Stimulated activated CD8-positive, alpha-beta memory T cell treated with anti-CD3 and anti-CD28 coated beads, Interleukin-7, amount 100 ng/mL, for 24 hours (primary cell): ENCODE results near the gene FLNA.
"Not testable (repeated sequence)": the region's sequence is repeated elsewhere in the genome, so short reads cannot be mapped to it uniquely, and the experiment has no call there.

ENCODE experiments used
- DNase-seq: peaks from one replicate; pipeline ENCODE4 v3.0.0-alpha.2; 2020; ENCODE audit warnings: low read depth

The FLNA gene

GRCh38 chrX:154358829-154359228, 15.6 kb downstream of the FLNA start:
- DNase-seq: no peak

GRCh38 chrX:154358011-154358410, 16.4 kb downstream of the FLNA start:
- DNase-seq: no peak

- no peak for DNase-seq
These were observed 17.2 kb downstream of the FLNA start for GRCh38 chrX:154357205-154357604.

- no peak for DNase-seq
These were observed 17.8 kb downstream of the FLNA start for GRCh38 chrX:154356596-154356995.

GRCh38 chrX:154355776-154356140, 18.7 kb downstream of the FLNA start:
- DNase-seq: no peak

GRCh38 chrX:154355094-154355775, 19.2 kb downstream of the FLNA start:
- no peak for DNase-seq

GRCh38 chrX:154354516-154354915, 19.9 kb downstream of the FLNA start:
- DNase-seq: no peak

GRCh38 chrX:154354013-154354412, 20.4 kb downstream of the FLNA start:
- DNase-seq: no peak

GRCh38 chrX:154353172-154353843, 21.1 kb downstream of the FLNA start:
- DNase-seq: no peak

- DNase-seq: no peak
These were observed 22.0 kb downstream of the FLNA start for GRCh38 chrX:154352466-154352865.

GRCh38 chrX:154352012-154352401, 22.4 kb downstream of the FLNA start:
- DNase-seq: no peak

- no peak for DNase-seq
These were observed 23.0 kb downstream of the FLNA start for GRCh38 chrX:154351183-154352011.

GRCh38 chrX:154350429-154351182, 23.8 kb downstream of the FLNA start:
- no peak for DNase-seq

GRCh38 chrX:154349979-154350378, 24.5 kb downstream of the FLNA start:
- DNase-seq: no peak

GRCh38 chrX:154349359-154349935, 25.0 kb downstream of the FLNA start:
- DNase-seq: no peak

- DNase-seq: no peak
These were observed 25.6 kb downstream of the FLNA start for GRCh38 chrX:154348646-154349358.

- DNase-seq: no peak
These were observed 26.3 kb downstream of the FLNA start for GRCh38 chrX:154348114-154348531.

GRCh38 chrX:154343620-154344019, 30.8 kb downstream of the FLNA start:
- DNase-seq: not testable (repeated sequence)

GRCh38 chrX:154343063-154343462, 31.4 kb downstream of the FLNA start:
- DNase-seq: not testable (repeated sequence)

GRCh38 chrX:154341399-154342298, 32.8 kb downstream of the FLNA start:
- DNase-seq: not testable (repeated sequence)
